HG02678 (cell line): ENCODE results near the gene TMEM40.
"Not testable (repeated sequence)": the region's sequence is repeated elsewhere in the genome, so short reads cannot be mapped to it uniquely, and the experiment has no call there.

Source experiments
- ATAC-seq: cut with Tn5 transposase; IDR thresholded peaks from one replicate; pipeline ENCODE4 v1.9.1; 2021; ENCODE audit warnings: mild to moderate bottlenecking, moderate library complexity; ENCODE audit not compliant: unreplicated experiment

TMEM40 gene

DNA sequence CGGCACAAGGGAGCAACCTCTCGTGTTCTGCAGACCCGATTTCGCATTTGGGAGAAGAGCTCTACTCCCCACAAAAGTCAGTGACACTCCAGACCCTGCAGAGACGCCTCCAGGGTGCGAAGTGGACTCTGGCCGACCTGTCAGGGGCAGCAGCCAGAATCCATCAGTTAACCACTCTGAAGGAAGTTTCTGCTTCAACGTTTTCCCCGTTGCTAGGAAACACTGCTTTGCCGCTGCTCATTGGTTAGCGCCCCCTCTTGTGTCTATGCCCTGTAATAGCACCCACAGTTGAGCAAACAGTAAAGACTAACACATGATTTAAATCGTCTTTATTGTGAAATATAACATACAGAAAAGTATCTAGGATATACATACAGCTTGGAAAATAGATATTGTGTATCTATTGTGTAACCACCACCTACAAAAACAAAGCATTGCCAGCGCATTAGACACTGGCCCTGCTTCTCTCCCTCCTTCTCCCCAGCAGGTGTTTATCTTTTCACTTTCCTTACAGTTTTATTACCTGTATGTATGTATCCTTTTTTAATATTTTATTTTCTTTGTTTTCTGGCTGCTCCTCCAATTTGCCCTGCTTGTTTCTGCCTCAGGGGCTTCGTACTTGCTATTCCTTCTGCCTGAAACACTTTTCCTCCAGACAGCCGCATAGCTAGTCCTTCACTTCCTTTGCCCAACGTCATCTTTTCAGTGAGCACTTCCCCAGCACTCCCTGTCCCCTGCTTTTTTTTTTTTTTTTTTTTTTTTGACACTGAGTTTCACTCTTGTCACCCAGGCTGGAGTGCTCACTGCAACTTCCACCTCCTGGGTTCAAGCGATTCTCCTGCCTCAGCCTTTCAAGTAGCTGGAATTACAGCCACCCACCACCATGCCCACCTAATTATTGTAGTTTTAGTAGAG is 38.8 kb downstream of the TMEM40 start:
- peak; percentile 90 for ATAC-seq

DNA sequence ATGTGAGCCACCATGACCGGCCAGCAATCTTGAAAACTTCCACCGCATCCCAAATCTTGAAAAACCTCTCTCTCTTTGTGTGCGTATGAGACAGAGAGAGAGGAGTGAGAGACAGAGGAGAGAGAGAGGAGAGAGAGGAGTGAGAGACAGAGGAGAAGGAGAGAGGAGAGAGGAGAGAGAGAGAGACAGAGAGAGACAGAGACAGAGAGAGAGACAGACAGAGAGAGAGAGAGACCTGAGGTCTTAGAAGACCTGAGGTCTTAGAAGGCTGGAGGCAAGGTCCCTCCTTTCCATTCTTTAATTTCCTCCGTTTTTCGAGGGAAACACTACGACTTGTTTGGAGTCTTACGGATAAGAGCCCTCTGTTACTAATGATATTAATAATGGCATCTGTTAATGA is 39.5 kb downstream of the TMEM40 start:
- ATAC-seq, result no peak

DNA sequence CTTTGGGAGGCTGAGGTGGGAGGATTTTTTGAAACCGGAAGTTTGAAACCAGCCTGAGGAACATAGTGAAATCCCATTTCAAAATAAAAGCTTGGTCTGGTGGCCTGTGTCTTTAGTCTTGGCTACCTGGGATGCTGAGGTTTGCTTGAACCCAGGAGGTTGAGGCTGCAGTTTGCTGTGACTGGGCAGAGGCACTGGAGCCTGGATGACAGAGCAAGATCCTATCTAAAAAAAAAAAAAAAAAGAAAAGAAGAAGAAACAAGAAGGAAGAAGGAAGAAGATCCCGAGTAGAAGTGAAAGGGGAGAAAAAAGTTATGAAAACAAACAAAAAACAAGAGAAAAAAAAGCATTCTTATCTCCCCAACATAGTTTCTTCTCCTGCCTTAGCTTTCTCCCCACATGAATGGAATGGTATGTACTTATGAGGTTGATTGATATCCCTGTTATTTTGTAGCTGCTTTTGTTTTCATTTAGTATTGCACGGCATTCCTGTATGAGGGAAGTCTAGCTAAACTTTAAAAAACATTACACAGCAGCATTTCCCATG is 42.4 kb downstream of the TMEM40 start:
- no peak for ATAC-seq

DNA sequence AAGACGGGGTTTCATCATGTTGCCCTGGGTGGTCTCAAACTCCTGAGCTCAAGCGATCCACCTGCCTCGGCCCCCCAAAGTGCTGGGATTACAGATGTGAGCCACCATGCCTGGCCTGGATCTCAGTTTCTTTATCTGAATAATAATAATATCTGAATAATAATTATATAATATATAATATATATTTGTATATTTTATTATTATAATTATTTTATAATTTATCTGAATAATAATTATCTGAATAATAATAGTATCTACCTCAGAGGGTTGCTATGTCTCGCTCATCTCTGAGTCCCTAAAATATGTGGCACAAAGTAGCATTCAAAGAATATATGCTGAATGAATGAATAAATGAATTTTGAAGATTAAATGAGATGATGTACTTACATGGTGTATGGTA is 44.8 kb downstream of the TMEM40 start:
- ATAC-seq, result no peak

DNA sequence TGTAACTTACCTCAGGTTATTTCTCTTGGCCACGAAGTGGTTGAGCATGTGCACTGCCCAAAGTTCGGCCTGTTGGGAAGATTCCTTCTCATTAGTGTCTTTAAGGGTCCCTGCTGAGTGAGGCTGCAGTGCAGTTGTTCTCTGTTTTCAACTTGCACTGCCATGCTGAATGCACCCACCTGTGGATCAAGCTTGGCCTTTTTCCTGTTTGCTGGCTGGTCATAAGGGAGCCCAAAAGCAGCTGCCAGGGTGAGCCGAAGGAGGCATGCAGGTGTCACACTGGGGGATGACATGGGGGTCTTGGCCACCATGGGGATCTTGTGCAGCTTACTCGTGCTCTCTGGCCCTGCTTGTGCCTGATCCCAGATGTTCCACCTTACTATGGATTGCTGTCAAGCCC is 49.0 kb downstream of the TMEM40 start:
- ATAC-seq, result no peak

DNA sequence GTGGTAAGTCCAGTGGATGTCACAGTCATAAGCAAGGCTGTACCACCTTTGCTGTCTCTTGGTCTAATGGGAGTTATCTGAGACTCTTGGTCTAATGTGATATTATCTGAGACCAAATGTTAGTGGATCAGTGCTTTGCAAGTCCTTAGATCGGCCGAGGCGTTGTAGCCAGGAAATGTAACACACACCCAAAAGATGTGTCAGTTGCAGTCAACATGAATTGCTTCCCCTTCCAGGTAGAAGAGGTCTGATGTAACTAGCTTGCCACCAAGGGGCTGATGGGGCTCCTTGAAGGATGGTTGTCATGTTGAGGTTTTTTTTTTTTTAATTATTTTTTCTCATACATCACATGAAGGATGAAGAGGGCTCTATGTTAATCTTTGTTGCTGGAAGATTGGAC is 49.7 kb downstream of the TMEM40 start:
- ATAC-seq, result no peak

DNA sequence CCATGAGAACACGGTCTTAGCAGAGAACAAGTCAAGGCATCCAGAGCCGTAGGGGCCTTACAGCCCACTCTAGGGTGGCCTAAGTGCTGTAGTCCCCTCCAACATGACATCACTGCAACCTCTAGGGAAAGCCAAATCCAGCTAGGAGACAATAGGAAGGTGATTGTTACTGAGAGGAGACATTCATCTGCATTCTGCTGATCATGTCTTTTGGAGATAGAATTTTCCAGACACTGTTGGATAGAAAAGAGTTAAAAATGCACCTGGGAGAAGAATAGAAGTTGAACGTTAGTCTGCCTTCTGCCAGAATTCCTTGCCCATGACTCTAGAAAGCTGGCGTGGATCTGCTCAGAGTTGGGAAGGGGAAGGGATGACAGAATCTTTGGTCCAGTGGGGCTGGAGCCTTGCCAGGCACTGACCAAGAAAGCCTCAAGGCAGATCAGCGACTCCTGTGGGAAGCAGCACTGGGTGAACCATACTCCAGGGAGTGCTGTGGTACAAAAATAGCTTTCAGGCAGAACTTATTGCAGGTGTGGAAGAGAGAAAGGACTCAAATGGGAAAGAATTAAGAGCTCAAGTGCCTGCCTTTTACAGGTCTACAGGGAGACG is 50.4 kb downstream of the TMEM40 start:
- ATAC-seq, result no peak

DNA sequence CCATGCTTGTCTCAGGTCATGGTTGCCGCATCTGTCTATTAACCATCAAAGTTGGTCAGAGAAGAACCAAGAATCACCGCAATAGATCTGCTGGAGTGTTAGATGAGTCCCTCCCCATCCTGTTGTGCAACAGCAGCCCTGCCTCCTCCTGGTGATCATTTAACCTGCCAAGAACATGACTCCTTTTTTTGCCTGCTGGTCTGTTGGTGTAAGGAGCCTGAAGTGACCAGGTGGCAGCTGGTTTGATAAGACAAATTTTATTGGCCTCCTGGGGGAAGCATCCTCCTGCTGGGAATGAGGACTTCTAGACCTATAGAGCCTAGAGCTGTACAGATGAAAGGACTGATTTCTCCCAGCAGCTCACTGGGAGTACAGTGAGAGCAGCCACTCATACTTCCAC is 51.6 kb downstream of the TMEM40 start:
- ATAC-seq, result no peak

DNA sequence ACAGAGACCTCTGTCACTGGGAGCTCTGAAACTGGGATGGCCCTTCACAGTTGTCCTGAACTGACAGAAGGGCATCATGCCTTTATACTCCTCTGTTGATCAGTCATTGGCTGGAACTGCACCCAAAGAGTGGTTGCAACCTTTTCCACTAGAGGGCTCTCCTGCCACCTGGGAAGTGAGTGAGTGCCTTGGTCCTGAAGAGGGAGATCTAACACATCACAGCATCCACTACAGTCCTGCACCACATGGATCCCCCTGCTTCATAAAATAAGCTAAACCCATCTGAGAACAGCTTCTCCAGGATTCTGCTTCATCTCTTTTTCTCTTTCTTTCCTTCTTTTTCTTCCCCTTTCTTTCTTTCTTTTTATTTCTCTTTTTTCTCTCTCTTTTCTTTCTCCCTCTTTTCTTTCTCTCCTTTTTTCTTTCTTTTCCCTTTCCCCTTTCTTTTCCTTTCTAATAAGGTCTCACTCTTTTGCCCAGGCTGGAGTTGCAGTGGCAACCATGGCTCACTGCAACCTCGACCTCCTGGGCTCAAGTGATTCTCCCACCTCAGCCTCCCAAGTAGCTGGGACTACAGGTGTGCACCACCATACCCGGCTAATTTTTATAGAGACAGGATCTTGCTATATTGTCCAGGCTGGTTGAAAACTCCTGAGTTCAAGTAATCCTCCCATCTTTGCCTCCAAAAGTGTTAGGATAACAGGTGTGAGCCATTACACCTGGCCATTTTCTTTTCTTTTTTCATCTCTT is 52.4 kb downstream of the TMEM40 start:
- peak; percentile 94 for ATAC-seq

DNA sequence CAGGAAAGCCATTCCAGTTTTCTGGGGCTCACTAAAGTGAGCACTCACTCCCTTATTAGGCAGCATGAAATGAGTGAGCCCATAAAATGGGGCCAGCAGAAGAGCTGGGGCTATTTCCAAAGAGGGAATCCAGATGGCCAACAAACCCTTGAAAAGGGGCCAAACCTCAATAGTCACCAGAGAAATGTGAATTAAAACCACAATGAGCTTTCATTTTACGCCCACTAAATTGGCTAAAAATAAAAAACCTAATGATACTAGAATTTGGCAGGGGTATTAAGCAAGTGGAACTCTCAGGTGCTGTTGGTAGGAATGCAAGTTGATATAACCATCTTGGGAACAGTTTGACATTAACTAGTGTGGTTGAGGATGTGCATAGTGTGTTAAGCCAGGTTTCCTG is 53.1 kb downstream of the TMEM40 start:
- ATAC-seq, result no peak

DNA sequence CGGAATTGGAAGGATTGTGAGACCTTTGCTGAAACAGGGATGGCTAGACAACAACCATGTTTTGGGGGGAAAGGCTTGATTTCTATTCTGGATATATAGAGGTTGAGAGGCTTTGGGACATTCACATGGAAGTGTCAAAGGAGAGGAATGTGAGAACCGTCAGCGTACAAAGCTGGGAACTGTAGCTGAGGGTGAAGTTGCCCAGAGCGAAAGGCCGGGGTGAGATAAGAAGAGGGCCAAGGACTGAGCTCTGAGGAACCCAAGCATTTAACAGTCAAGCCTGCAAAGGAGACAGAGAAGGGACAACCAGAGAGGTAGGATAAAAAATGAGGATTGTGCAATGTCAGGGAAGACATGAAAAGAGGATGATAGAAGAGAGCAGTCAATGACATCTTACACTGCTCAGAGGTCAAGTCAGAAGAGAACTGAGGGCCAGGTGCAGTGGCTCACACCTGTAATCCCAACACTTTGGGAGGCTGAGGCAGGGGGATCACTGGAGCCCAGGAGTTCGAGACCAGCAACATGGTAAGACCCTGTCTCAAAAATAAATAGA is 53.6 kb downstream of the TMEM40 start:
- ATAC-seq, result no peak

DNA sequence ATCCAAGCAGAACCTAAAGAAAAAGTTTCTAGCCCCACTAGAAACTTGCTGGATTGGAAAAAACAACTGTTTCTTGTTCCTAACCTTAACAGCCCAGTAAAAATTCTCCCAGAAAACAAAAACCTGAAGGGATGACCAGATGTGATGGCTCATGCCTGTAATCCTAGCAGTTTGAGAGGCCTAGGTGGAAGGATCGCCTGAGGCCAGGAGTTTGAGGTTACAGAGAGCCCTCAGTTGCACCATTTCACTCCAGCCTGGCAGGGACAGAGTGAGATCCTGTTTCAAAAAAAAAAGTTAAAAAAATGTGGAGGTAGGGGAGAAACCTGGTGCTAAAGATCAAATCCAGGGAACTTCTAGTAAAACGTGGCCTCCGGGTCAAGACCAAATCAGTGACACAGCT is 56.6 kb downstream of the TMEM40 start:
- no peak for ATAC-seq

DNA sequence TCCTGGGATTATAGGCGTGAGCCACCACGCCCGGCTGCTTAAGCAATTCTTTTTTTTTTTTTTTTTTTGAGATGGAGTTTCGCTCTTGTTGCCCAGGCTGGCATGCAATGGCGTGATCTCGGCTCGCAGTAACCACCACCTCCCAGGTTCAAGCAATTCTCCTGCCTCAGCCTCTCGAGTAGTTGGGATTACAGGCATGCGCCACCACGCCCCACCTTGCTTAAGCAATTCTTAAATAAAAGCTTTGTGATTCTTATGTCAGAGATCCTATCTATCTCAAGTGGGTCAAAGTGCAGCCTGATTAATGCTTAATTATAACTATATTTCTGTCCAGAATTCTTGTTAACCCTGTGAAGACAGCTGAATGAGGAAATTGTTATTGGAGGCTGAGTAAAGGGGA is 57.5 kb downstream of the TMEM40 start:
- ATAC-seq, result not testable (repeated sequence)

DNA sequence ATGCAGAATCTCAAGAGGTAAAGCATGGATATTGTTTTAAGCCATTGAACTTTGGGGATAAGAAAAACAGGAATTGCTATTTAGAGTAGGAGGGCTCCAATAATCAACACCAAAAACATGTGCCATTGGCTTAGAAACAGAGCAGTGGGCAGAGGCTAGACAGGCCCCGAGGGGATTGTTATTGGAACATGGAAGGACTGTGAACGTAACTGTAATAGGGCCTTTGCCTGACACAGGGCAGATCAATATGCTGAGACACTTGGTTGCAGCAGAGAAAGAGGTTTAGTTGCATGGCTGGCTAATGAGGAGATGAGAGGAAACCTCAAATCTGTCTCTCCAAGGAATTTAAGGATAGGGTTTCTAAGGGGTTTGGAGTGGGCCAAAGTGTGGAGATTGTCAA is 58.3 kb downstream of the TMEM40 start:
- no peak for ATAC-seq

DNA sequence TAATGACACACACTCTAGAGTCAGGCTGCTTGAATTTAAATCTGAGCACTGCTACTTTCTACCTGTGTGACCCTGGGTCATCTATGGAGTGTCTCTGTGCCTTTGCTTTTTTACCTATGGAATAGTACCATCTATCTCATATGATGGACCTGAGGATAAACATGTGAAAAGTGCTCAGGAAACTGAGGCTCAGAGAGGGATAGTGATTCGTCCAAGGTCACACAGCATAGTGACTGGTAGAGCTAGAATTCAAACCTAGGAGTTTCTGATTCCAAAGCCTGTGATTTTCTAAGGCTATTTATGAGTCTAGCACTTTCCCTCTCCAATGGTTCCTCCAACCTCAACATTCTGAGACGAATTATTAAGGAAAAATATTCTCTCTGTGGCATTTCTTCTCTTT is 63.1 kb downstream of the TMEM40 start:
- no peak for ATAC-seq

DNA sequence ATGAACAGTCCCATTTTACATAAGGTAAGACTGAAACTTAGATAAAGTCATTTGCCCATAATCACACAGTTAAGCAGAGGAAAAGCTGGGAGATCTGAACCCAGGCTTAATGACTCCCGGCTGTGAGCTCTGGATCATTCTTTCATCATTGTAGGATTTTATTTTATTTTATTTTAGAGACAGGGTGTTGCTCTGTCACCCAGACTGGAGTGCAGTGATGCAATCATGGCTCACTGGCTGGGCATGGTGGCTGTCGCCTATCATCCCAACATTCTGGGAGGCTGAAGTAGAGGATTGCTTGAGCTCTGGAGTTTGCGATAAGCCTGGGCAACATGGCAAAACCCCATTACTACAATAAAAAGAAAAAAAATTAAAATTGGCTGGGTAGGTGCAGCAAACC is 63.9 kb downstream of the TMEM40 start:
- ATAC-seq, result no peak

DNA sequence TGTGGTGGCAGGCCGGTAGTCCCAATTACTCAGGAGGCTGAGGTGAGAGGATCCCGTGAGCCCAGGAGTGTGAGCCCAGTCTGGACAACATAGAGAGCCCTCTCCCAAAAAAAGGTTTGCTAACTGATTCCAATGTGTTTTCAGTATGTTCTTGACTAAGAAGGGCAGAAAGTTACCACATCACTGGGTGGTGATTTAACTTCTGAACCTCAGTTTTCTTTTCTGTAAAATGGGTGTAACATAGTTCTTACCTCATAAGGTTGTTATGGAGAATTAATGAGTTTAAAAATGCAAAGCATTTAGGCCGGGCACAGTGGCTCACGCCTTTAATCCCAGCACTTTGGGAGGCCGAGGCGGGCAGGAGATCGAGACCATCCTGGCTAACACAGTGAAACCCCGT is 66.6 kb downstream of the TMEM40 start:
- no peak for ATAC-seq

DNA sequence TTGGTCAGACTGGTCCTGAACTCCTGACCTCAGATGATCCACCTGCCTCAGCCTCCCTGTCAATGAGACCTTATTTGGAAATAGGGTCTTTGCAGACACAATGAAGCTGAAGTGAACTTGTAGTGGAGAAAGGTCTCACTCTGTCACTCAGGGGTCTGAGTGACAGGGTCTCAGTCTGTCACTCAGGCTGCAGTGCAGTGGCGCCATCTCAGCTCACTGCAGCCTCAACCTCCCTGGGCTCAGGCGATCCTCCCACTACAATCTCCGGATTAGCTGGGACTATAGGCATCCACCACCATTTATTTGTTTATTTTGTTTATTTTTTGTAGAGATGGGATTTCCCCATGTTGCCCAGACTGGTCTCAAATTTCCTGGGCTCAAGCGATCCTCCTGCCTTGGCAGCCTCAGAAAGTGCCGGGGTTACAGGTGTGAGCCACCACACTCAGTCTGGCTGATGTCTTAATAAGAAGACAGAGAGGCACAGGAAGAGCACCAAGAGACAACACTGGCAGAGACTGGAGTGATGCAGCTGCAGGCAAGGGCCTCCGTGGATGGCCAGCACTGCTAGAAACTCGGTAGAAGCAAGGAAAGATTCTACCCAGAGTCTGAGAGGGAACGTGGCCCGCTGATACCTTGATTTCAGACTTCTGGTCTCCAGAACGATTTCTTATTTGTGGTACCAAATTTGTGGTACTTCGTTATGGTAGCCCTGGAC is 68.9 kb downstream of the TMEM40 start:
- ATAC-seq, result no peak

DNA sequence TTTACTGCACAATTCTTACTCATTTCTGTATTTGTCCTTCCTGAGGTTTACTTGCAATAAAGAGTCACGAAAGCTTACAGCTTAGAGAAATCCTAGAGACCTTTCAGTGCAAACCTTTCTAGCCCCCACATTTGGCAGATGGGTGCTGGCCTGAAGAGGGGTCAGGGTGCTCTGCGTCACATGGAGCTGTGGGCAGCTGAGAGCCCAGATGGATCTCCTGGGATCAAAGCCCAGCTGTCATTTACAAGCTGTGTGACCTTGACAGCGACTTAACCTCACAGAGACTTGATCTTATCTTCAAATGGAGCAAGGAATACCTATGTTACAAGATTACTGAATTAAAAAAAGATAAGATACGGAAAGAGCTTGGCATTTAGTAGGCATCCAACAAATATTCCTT is 71.1 kb downstream of the TMEM40 start:
- ATAC-seq, result no peak

DNA sequence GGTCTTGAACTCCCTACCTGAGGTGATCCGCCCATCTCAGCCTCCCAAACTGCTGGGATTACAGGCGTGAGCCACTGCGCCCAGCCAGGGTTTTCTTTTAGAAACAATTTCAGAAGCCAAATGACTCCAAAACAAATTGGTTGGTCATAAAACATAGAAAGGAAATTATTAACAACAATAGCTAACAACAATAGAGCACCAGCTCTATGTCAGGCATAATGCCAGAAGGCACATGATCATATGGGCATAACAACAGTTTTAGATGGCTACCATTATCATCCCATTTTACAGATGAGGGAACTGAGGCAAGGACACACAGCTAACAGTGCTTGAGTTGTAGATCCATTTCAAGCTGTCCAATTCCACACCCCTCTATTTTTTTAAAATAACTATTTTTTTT is 73.0 kb downstream of the TMEM40 start:
- ATAC-seq, result no peak
